Measurements from ENCODE around the gene MBOAT1. TPM values are rescaled to one million over a fixed set of nuclear protein-coding genes. Genes with fewer than 3 reads are reported as not detected.

Gene MBOAT1
- total RNA-seq, 4 donors from 2014 or later, result 0.61 to 1.8 (median 1.1) TPM

DNA sequence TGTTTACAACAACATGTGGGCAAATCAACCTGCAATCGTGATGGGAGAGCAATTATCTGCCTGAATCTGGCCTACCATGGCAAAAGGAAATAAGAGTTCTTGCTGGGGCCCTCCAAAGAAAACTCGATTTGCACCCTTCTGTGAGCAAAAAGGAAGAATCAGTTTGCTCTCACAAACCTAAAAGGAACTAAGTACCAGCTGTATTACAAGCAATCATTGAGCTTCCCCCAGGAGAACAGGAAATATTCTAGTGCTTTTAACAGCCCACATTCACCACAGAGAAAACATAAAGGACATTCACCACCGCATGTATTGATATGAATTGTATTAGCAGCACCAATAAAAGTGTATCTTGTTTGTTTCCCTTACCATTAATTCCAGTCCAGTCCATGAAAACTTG, 75.0 kb downstream of the MBOAT1 start:
- H3K9me3 ChIP-seq, result no peaks in the 10 kb centered on the region
- no peaks in the 10 kb centered on the region for H3K27me3 ChIP-seq
- no peak overlapping the region for H3K4me3 ChIP-seq
- intact Hi-C loops (cut with DNase I; ENCODE audit: low total_unique reads) (no loop called here), in situ Hi-C loops (cut with MboI; ENCODE audit: low sequenced_read_pairs in 4 of 4) (no loop called here)
- no peaks in the 10 kb centered on the region for H3K36me3 ChIP-seq
- ATAC-seq (no peak), DNase-seq (no peak)
- no peak for TF ChIP-seq POLR2A (IDR thresholded peaks at IDR 0.05)
- TF ChIP-seq, protein P1, sequence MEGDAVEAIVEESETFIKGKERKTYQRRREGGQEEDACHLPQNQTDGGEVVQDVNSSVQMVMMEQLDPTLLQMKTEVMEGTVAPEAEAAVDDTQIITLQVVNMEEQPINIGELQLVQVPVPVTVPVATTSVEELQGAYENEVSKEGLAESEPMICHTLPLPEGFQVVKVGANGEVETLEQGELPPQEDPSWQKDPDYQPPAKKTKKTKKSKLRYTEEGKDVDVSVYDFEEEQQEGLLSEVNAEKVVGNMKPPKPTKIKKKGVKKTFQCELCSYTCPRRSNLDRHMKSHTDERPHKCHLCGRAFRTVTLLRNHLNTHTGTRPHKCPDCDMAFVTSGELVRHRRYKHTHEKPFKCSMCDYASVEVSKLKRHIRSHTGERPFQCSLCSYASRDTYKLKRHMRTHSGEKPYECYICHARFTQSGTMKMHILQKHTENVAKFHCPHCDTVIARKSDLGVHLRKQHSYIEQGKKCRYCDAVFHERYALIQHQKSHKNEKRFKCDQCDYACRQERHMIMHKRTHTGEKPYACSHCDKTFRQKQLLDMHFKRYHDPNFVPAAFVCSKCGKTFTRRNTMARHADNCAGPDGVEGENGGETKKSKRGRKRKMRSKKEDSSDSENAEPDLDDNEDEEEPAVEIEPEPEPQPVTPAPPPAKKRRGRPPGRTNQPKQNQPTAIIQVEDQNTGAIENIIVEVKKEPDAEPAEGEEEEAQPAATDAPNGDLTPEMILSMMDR (IDR thresholded peaks at IDR 0.05 in 4 of 5, conservative IDR thresholded peaks at IDR 0.05 in 1 of 5), result no peak
- no peaks in the 10 kb centered on the region for H3K4me1 ChIP-seq
- H3K27ac ChIP-seq, result no peak overlapping the region

DNA sequence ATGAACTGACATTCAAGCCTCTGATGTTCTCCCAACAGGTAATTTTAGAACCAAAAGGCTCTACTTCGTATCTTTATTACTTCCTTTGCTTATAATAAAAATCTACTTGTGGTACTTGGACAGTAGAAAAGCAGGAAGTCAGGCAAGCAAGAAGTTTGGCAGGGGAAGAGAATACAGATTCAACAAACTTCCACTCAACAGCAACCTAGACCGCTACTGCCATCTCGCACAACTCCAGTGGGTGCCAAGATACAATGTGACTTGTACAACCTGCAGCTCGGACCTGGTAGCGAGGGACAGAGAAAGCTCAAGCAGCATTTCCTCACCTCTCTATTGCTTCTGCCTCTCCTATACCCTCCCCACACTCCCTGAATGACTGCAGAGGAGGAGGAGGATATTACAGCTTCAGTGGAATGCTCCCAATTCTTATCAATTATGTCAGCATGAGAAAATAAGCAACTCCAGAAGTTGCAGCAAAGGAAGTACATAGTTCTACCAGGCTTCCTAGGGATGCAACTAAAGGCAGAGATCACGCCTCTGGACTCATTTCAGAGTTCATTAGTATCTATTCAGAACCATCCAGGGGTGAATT, 76.5 kb downstream of the MBOAT1 start:
- DNase-seq (no peak), ATAC-seq (no peak)
- in situ Hi-C loops (cut with MboI; ENCODE audit: low sequenced_read_pairs in 4 of 4), result no loop called here
- Histone ChIP-seq H3K27ac (no peak overlapping the region), H3K36me3 (no peaks in the 10 kb centered on the region), H3K9me3 (no peaks in the 10 kb centered on the region), H3K27me3 (no peaks in the 10 kb centered on the region), H3K4me3 (no peak overlapping the region), H3K4me1 (no peaks in the 10 kb centered on the region)
- intact Hi-C loops (cut with DNase I; ENCODE audit: low total_unique reads), result no loop called here
- no peak for TF ChIP-seq POLR2A (IDR thresholded peaks at IDR 0.05)
- TF ChIP-seq, protein P1 (IDR thresholded peaks at IDR 0.05 in 4 of 5, conservative IDR thresholded peaks at IDR 0.05 in 1 of 5), result no peak

DNA sequence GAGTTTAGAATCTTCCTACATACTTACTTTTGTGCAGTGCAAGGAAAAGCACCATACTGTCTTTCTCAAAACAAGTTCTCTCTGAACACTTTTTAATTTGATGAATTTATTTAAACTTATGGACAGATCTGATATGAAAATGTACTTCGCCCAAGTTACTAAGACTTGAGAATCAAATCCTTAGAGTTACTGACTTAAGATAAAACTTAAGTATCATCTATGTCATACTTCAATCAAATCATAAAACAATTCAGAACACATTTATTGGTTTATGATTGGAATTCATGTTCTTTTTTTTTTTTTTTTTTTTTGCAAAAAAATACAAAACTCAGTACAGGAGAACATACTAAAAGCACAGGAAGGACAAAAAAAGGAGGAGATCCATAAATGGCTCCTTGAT, 77.7 kb downstream of the MBOAT1 start:
- no peak overlapping the region for H3K4me3 ChIP-seq
- no peaks in the 10 kb centered on the region for H3K9me3 ChIP-seq
- H3K27ac ChIP-seq, result no peak overlapping the region
- ATAC-seq, result no peak
- no peak for DNase-seq
- H3K36me3 ChIP-seq, result no peaks in the 10 kb centered on the region
- TF ChIP-seq, protein P1 (IDR thresholded peaks at IDR 0.05 in 4 of 5, conservative IDR thresholded peaks at IDR 0.05 in 1 of 5), result no peak
- TF ChIP-seq POLR2A (IDR thresholded peaks at IDR 0.05), result no peak
- in situ Hi-C loops (cut with MboI; ENCODE audit: low sequenced_read_pairs in 4 of 4), result no loop called here
- H3K27me3 ChIP-seq, result no peaks in the 10 kb centered on the region
- intact Hi-C loops (cut with DNase I; ENCODE audit: low total_unique reads), result no loop called here
- H3K4me1 ChIP-seq, result no peaks in the 10 kb centered on the region

DNA sequence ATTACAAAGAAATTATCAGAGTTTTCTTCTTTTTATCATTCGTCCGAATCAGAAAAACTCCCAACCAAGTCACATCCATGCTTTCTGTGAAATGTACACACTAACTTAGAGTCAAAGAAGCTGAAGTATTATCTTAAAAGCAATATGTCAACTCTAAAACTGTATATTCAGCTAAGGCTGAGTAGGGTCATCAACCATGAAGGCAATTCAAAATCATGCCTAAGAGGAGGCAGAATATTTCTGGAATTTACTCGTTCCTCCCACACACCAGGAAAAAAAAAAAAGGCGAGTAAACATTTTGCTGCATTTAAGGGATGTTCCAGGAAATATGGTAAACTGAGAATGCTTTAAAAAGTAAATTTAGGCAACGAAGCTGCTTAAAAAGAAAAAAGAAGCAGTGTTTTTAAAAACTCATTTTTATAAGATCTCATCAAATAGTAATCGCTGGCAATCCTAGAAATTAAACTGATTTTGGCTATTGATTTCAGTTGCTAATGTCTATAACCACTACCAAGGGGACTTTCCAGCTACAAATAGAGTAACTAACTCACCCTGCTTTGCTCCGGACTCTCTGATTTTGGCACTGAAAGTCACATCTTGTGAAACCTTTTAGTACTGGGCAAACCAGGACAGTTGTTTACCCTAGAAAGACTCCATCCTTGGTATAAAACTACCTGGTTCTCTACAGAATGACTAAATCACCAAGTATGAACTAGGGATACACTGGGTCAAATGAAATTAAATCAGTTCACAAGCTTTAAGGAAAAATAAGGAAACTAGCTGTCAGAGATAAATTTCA, 82.8 kb downstream of the MBOAT1 start:
- ATAC-seq, result no peak
- Histone ChIP-seq H3K27ac (peak overlapping the region in 1 of 4 donors; percentile 7), H3K4me3 (no peak overlapping the region)

More for the DNA sequence above, 82.8 kb downstream of the MBOAT1 start:
- DNase-seq, result no peak
- no peaks in the 10 kb centered on the region for H3K36me3 ChIP-seq
- intact Hi-C loops (cut with DNase I; ENCODE audit: low total_unique reads), result loop anchor here (10.0 kb wide), 1 partner anchor 85 kb away; the partner anchor contains the start of gene MBOAT1
- in situ Hi-C loops (cut with MboI; ENCODE audit: low sequenced_read_pairs in 4 of 4), result no loop called here
- TF ChIP-seq POLR2A (IDR thresholded peaks at IDR 0.05), result no peak
- TF ChIP-seq, protein P1 (IDR thresholded peaks at IDR 0.05 in 4 of 5, conservative IDR thresholded peaks at IDR 0.05 in 1 of 5), result no peak
- no peaks in the 10 kb centered on the region for H3K9me3 ChIP-seq
- peaks cover 5% of the 10 kb centered on the region in 2 donors for H3K4me1 ChIP-seq
- H3K27me3 ChIP-seq, result no peaks in the 10 kb centered on the region

Data from gastrocnemius medialis (tissue), 4 donors.